Hepatocyte (in vitro differentiated cells): ENCODE data around the gene NME5. TPM values are rescaled to one million over a fixed set of nuclear protein-coding genes. Genes with fewer than 3 reads are reported as not detected.
"Not testable (repeated sequence)": the region's sequence is repeated elsewhere in the genome, so short reads cannot be mapped to it uniquely, and the experiment has no call there.

Source experiments
- DNase-seq: peaks from one replicate; pipeline ENCODE4 v3.0.0-alpha.2; 2016; ENCODE audit warnings: low spot score
- H2AFZ ChIP-seq: fragments of 200-600 bp; sonication (generic); 2 replicates; pipeline ENCODE4 v1.6.0; 2016; ENCODE audit warnings: antibody characterized with exemption, mild to moderate bottlenecking
- H3K27ac ChIP-seq: fragments of 200-600 bp; sonication (generic); 2 replicates; pipeline ENCODE4 v1.5.1; 2016; ENCODE audit warnings: mild to moderate bottlenecking
- H3K27me3 ChIP-seq: fragments of 200-600 bp; sonication (generic); 2 replicates; pipeline ENCODE4 v1.6.1; 2016
- H3K36me3 ChIP-seq: fragments of 200-600 bp; sonication (generic); replicated peaks from 2 replicates; pipeline ENCODE4 v1.5.1; 2016; ENCODE audit warnings: low read depth; ENCODE audit not compliant: insufficient read depth
- H3K4me1 ChIP-seq: fragments of 200-600 bp; sonication (generic); 2 replicates; pipeline ENCODE4 v1.5.1; 2016; ENCODE audit warnings: mild to moderate bottlenecking, moderate library complexity; ENCODE audit not compliant: insufficient read depth
- H3K4me2 ChIP-seq: fragments of 200-600 bp; sonication (generic); 2 replicates; pipeline ENCODE4 v1.6.0; 2016
- H3K4me3 ChIP-seq: fragments of 200-600 bp; sonication (generic); 2 replicates; pipeline ENCODE4 v1.5.1; 2016; ENCODE audit warnings: mild to moderate bottlenecking
- H3K79me2 ChIP-seq: fragments of 200-600 bp; sonication (generic); 2 replicates; pipeline ENCODE4 v1.6.0; 2017; ENCODE audit warnings: mild to moderate bottlenecking
- H3K9me2 ChIP-seq: fragments of 200-600 bp; sonication (generic); replicated peaks from 2 replicates; pipeline ENCODE4 v1.6.0; 2017; ENCODE audit warnings: mild to moderate bottlenecking; ENCODE audit not compliant: insufficient read depth
- H3K9me3 ChIP-seq: fragments of 200-600 bp; sonication (generic); 2 replicates; pipeline ENCODE4 v1.5.1; 2016; ENCODE audit warnings: low read depth, mild to moderate bottlenecking
- H4K20me1 ChIP-seq: fragments of 200-600 bp; sonication (generic); 2 replicates; pipeline ENCODE4 v1.6.0; 2016; ENCODE audit warnings: mild to moderate bottlenecking; ENCODE audit not compliant: insufficient read depth, poor library complexity, severe bottlenecking
- CTCF ChIP-seq: fragments of 200-600 bp; sonication (generic); IDR thresholded peaks from 2 replicates; pipeline ENCODE4 v1.5.1; 2016; ENCODE audit warnings: antibody characterized with exemption, mild to moderate bottlenecking; ENCODE audit not compliant: poor library complexity
- EZH2 ChIP-seq: fragments of 200-600 bp; sonication (generic); IDR thresholded peaks from 2 replicates; pipeline ENCODE4 v1.6.1; 2016; ENCODE audit warnings: antibody characterized with exemption, mild to moderate bottlenecking, borderline replicate concordance
- EZH2phosphoT487 ChIP-seq: fragments of 200-600 bp; sonication (generic); IDR thresholded peaks from one replicate; pipeline ENCODE4 v1.6.1; 2018; ENCODE audit warnings: antibody characterized with exemption, mild to moderate bottlenecking, low read depth, moderate library complexity; ENCODE audit not compliant: unreplicated experiment, severe bottlenecking
- WGBS: methylation state at CpG from one replicate; pipeline ENCODE4 v1.1.6; 2016; ENCODE audit warnings: low lambda C conversion rate; ENCODE audit errors: missing lambda C conversion rate; 5-methylcytosine and 5-hydroxymethylcytosine counted together
- polyA plus RNA-seq: library from polyadenylated mRNA; unstranded; fragments of >200 nt; fragmentation: Nextera tagmentation; extraction: Ambion mirVana; gene quantifications from 2 replicates; pipeline ENCODE4 v1.2.1, GENCODE V29; 2016
- total RNA-seq: library from RNA; depleted of rRNA; stranded (reverse); fragments of >200 nt; gene quantifications from 2 replicates; pipeline ENCODE4 v1.2.3, GENCODE V29; 2014

Gene NME5
- total and polyA plus RNA-seq, 2 experiments from 2014 or later, result 2.3 to 2.6 TPM

- no peak for TF ChIP-seq EZH2
- no peak overlapping the region for H3K4me2 ChIP-seq
- no peaks in the 10 kb centered on the region for H3K36me3 ChIP-seq
- H3K27me3 ChIP-seq, result no peaks in the 10 kb centered on the region
- no peaks in the 10 kb centered on the region for H3K79me2 ChIP-seq
- WGBS, result 28% methylated on average over 1 of the region's 1 CpG
- H3K4me1 ChIP-seq, result no peaks in the 10 kb centered on the region
- no peak overlapping the region for H2AFZ ChIP-seq
- H3K27ac ChIP-seq, result no peak overlapping the region
- H3K9me2 ChIP-seq, result no peaks in the 10 kb centered on the region
- no peak for DNase-seq
- no peak overlapping the region for H3K4me3 ChIP-seq
- no peaks in the 10 kb centered on the region for H4K20me1 ChIP-seq
- no peaks in the 10 kb centered on the region for H3K9me3 ChIP-seq
These were observed 61.1 kb downstream of the NME5 start for GRCh38 chr5:138078006-138078643.

GRCh38 chr5:138077064-138077696, 62.0 kb downstream of the NME5 start:
- TF ChIP-seq EZH2phosphoT487 (no peak), EZH2 (no peak), CTCF (peak; percentile 87)
- Histone ChIP-seq H3K4me3 (no peak overlapping the region), H3K27me3 (no peaks in the 10 kb centered on the region), H3K4me2 (no peak overlapping the region), H2AFZ (no peak overlapping the region), H3K9me3 (no peaks in the 10 kb centered on the region), H4K20me1 (no peaks in the 10 kb centered on the region), H3K9me2 (no peaks in the 10 kb centered on the region), H3K79me2 (no peaks in the 10 kb centered on the region), H3K27ac (no peak overlapping the region), H3K36me3 (no peaks in the 10 kb centered on the region), H3K4me1 (no peaks in the 10 kb centered on the region)
- WGBS, result 30% methylated on average over 5 of the region's 5 CpGs
- peak; percentile 82 for DNase-seq

- not testable (repeated sequence) for H3K9me2 ChIP-seq
- 98% methylated on average over 4 of the region's 32 CpGs for WGBS
These were observed 69.2 kb downstream of the NME5 start for GRCh38 chr5:138070026-138070425.

GRCh38 chr5:138068742-138069600, 70.3 kb downstream of the NME5 start:
- Histone ChIP-seq H3K9me2 (no peaks in the 10 kb centered on the region), H2AFZ (no peak overlapping the region), H3K4me2 (no peak overlapping the region), H3K36me3 (no peaks in the 10 kb centered on the region), H3K27me3 (no peaks in the 10 kb centered on the region), H3K9me3 (no peaks in the 10 kb centered on the region), H3K79me2 (no peaks in the 10 kb centered on the region), H3K4me3 (no peak overlapping the region), H3K4me1 (no peaks in the 10 kb centered on the region), H4K20me1 (no peaks in the 10 kb centered on the region), H3K27ac (no peak overlapping the region)
- WGBS, result 35% methylated on average over 6 of the region's 6 CpGs
- peak; percentile 71 for DNase-seq
- peak; percentile 65 for TF ChIP-seq CTCF
- TF ChIP-seq EZH2, result no peak
- TF ChIP-seq EZH2phosphoT487, result no peak

More at GRCh38 chr5:138070026-138070425, 69.2 kb downstream of the NME5 start:
- not testable (repeated sequence) for H3K4me3 ChIP-seq, H3K79me2 ChIP-seq, H3K27me3 ChIP-seq, H3K4me2 ChIP-seq, H3K4me1 ChIP-seq, H3K9me3 ChIP-seq, H3K27ac ChIP-seq, DNase-seq, H3K36me3 ChIP-seq, H2AFZ ChIP-seq, H4K20me1 ChIP-seq
